Astrocyte (in vitro differentiated cells and primary cell): Measurements from ENCODE around the gene MRTFA. TPM values are rescaled to one million over a fixed set of nuclear protein-coding genes. Genes with fewer than 3 reads are reported as not detected.

Experiments used
- DNase-seq: peaks from one replicate; pipeline ENCODE4 v3.0.0-alpha.2; 2010; ENCODE audit warnings: low read depth
- FAIRE-seq: peaks from 2 replicates; lab custom pipeline; 2011; peaks lifted over from hg19 to GRCh38; lab: Jason Lieb, UNC
- H2AFZ ChIP-seq: 2 replicates; pipeline ENCODE4 v1.6.0; 2012; ENCODE audit warnings: low read depth, low read length, inconsistent platforms
- H3K27ac ChIP-seq: 2 replicates; pipeline ENCODE4 v1.5.1; 2011; ENCODE audit warnings: low read depth, low read length, inconsistent platforms
- H3K27me3 ChIP-seq: 2 replicates; pipeline ENCODE4 v1.6.0; 2011; ENCODE audit warnings: low read length, inconsistent platforms; ENCODE audit not compliant: insufficient read depth
- H3K36me3 ChIP-seq: 2 replicates; pipeline ENCODE4 v1.5.1; 2011; ENCODE audit warnings: low read length, inconsistent platforms; ENCODE audit not compliant: insufficient read depth
- H3K4me1 ChIP-seq: 2 replicates; pipeline ENCODE4 v1.5.1; 2011; ENCODE audit warnings: low read length, inconsistent platforms; ENCODE audit not compliant: insufficient read depth
- H3K4me2 ChIP-seq: 2 replicates; pipeline ENCODE4 v1.6.0; 2012; ENCODE audit warnings: low read length, inconsistent platforms
- H3K4me3 ChIP-seq: 2 replicates; pipeline ENCODE4 v1.5.1; 2011; ENCODE audit warnings: low read depth, mild to moderate bottlenecking, low read length, inconsistent platforms; ENCODE audit not compliant: insufficient read depth
- H3K79me2 ChIP-seq: 2 replicates; pipeline ENCODE4 v1.6.0; 2012; ENCODE audit warnings: mild to moderate bottlenecking, low read length, inconsistent platforms; ENCODE audit not compliant: insufficient read depth
- H3K9ac ChIP-seq: 2 replicates; pipeline ENCODE4 v1.6.0; 2012; ENCODE audit warnings: mild to moderate bottlenecking, low read length, inconsistent platforms
- H3K9me3 ChIP-seq: 2 replicates; pipeline ENCODE4 v1.5.1; 2012; ENCODE audit warnings: low read depth, mild to moderate bottlenecking, low read length, inconsistent platforms; ENCODE audit not compliant: insufficient read depth
- H4K20me1 ChIP-seq: 2 replicates; pipeline ENCODE4 v1.6.0; 2012; ENCODE audit warnings: low read length, inconsistent platforms; ENCODE audit not compliant: insufficient read depth
- H3K27ac Mint-ChIP-seq: one replicate; pipeline ENCODE4 v1.8.0; 2021; ENCODE audit warnings: mild to moderate bottlenecking, mixed read lengths; ENCODE audit not compliant: unreplicated experiment
- H3K27me3 Mint-ChIP-seq: one replicate; pipeline ENCODE4 v1.8.0; 2021; ENCODE audit warnings: low read depth, mixed read lengths; ENCODE audit not compliant: unreplicated experiment
- H3K36me3 Mint-ChIP-seq: one replicate; pipeline ENCODE4 v1.8.0; 2021; ENCODE audit warnings: low read depth, mixed read lengths; ENCODE audit not compliant: unreplicated experiment
- H3K4me1 Mint-ChIP-seq: one replicate; pipeline ENCODE4 v1.8.0; 2021; ENCODE audit warnings: low read depth, mixed read lengths; ENCODE audit not compliant: unreplicated experiment
- H3K4me3 Mint-ChIP-seq: one replicate; pipeline ENCODE4 v1.8.0; 2021; ENCODE audit warnings: mild to moderate bottlenecking, moderate library complexity, mixed read lengths; ENCODE audit not compliant: unreplicated experiment
- H3K9me3 Mint-ChIP-seq: one replicate; pipeline ENCODE4 v1.8.0; 2021; ENCODE audit warnings: mild to moderate bottlenecking, mixed read lengths; ENCODE audit not compliant: unreplicated experiment
- CTCF ChIP-seq: IDR thresholded peaks from 2 replicates; pipeline ENCODE4 v1.5.1; 2011; ENCODE audit warnings: low read depth, mild to moderate bottlenecking, inconsistent platforms, low read length, moderate library complexity; ENCODE audit not compliant: insufficient read depth
- EZH2 ChIP-seq: IDR thresholded peaks from 2 replicates; pipeline ENCODE4 v1.6.1; 2012; ENCODE audit warnings: mild to moderate bottlenecking, low read length, inconsistent platforms; ENCODE audit not compliant: insufficient read depth
- total RNA-seq: library from RNA; stranded (reverse); gene quantifications from 2 replicates; pipeline ENCODE4 v1.2.1, GENCODE V29; 2021

MRTFA gene
- total RNA-seq, 1 donor from 2014 or later: 74.3 TPM

- H3K9me3 ChIP-seq: no peaks in the 10 kb centered on the region
- peaks cover 13% of the 10 kb centered on the region for H3K4me1 ChIP-seq
- H3K4me1 Mint-ChIP-seq: peaks cover 20% of the 10 kb centered on the region
- no peak overlapping the region for H3K27ac ChIP-seq
- no peaks in the 10 kb centered on the region for H3K27me3 ChIP-seq
- TF ChIP-seq EZH2 (no peak), CTCF (no peak)
- peak overlapping the region; percentile 41 for H3K27ac Mint-ChIP-seq
- no peak overlapping the region for H3K4me2 ChIP-seq
- H4K20me1 ChIP-seq: peaks cover 30% of the 10 kb centered on the region
- H3K27me3 Mint-ChIP-seq: no peaks in the 10 kb centered on the region
- H3K9me3 Mint-ChIP-seq: no peaks in the 10 kb centered on the region
- no peak overlapping the region for H3K4me3 Mint-ChIP-seq
- FAIRE-seq (no peak), DNase-seq (no peak)
- H3K79me2 ChIP-seq: no peaks in the 10 kb centered on the region
- no peak overlapping the region for H2AFZ ChIP-seq
- H3K4me3 ChIP-seq: no peak overlapping the region
- H3K9ac ChIP-seq: no peak overlapping the region
- peaks cover 25% of the 10 kb centered on the region for H3K36me3 Mint-ChIP-seq
- peaks cover 6% of the 10 kb centered on the region for H3K36me3 ChIP-seq
Measured at GRCh38 chr22:40399621-40400020, 236.9 kb downstream of the MRTFA start.

DNA sequence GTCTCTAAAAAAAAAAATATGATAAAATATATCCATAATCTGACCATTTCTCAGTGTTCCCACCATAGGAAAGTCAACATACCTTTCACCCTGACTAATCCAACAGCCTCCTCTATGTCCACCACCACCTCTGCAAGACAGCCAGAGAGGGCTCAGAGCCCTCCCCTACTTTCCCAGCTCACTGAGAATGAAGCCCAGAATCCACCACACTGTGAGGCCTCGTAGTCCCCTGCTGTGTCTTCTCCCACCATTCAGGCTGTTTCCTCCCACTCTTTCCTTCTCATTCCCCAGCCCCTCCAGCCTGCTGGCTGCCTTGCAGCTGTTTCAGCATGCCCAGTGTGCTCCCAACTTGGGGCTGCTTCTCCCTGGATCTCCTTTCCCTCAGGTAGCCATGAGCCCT is 239.1 kb downstream of the MRTFA start:
- Mint-ChIP-seq H3K4me3 (no peak overlapping the region), H3K27me3 (no peaks in the 10 kb centered on the region), H3K27ac (peak overlapping the region; percentile 79), H3K4me1 (peaks cover 20% of the 10 kb centered on the region), H3K9me3 (no peaks in the 10 kb centered on the region), H3K36me3 (peaks cover 18% of the 10 kb centered on the region)
- DNase-seq (peak; percentile 39), FAIRE-seq (no peak)
- Histone ChIP-seq H3K36me3 (no peaks in the 10 kb centered on the region), H3K9ac (peak overlapping the region; percentile 38), H3K4me3 (no peak overlapping the region), H4K20me1 (peaks cover 14% of the 10 kb centered on the region), H3K9me3 (no peaks in the 10 kb centered on the region), H3K27me3 (no peaks in the 10 kb centered on the region), H3K79me2 (peaks cover 7% of the 10 kb centered on the region), H3K4me1 (peaks cover 13% of the 10 kb centered on the region), H3K27ac (peak overlapping the region; percentile 45), H3K4me2 (peak overlapping the region; percentile 52), H2AFZ (no peak overlapping the region)
- no peak for TF ChIP-seq CTCF
- TF ChIP-seq EZH2: no peak

DNA sequence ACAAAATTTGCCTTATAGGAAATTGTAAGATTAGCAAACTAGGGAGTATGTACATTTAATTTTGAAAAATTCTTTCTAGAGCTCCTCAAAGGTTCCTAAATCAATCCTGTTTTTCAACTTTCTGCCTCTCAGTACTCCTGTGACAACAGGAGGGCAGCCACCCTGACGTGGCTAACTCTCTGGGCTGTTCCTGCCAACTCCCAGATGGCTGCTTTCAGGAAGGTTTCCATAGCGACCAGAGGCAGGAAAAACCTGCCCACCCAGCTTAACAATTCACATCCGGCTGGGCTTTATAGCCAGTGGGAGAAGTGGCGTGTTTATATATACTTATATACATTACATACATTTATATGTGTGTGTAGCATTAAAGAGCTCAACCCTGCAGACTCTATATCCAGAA is 239.6 kb downstream of the MRTFA start:
- Histone ChIP-seq H3K4me1 (peaks cover 13% of the 10 kb centered on the region), H3K4me2 (peak overlapping the region; percentile 14), H3K36me3 (no peaks in the 10 kb centered on the region), H3K9ac (peak overlapping the region; percentile 53), H4K20me1 (peaks cover 17% of the 10 kb centered on the region), H3K27ac (peak overlapping the region; percentile 45), H2AFZ (no peak overlapping the region), H3K9me3 (no peaks in the 10 kb centered on the region), H3K4me3 (no peak overlapping the region), H3K27me3 (no peaks in the 10 kb centered on the region), H3K79me2 (peaks cover 7% of the 10 kb centered on the region)
- Mint-ChIP-seq H3K9me3 (no peaks in the 10 kb centered on the region), H3K27me3 (no peaks in the 10 kb centered on the region), H3K27ac (peak overlapping the region; percentile 69), H3K4me3 (no peak overlapping the region), H3K4me1 (peaks cover 22% of the 10 kb centered on the region), H3K36me3 (peaks cover 14% of the 10 kb centered on the region)
- FAIRE-seq (no peak), DNase-seq (peak; percentile 67)
- no peak for TF ChIP-seq CTCF
- no peak for TF ChIP-seq EZH2
